ENCODE data around the gene DCHS1.
A peak's percentile ranks its signal among the peaks of the same experiment; 100 is the strongest.
"Not testable (repeated sequence)": the region's sequence is repeated elsewhere in the genome, so short reads cannot be mapped to it uniquely, and the experiment has no call there.

The DCHS1 gene, protein sequence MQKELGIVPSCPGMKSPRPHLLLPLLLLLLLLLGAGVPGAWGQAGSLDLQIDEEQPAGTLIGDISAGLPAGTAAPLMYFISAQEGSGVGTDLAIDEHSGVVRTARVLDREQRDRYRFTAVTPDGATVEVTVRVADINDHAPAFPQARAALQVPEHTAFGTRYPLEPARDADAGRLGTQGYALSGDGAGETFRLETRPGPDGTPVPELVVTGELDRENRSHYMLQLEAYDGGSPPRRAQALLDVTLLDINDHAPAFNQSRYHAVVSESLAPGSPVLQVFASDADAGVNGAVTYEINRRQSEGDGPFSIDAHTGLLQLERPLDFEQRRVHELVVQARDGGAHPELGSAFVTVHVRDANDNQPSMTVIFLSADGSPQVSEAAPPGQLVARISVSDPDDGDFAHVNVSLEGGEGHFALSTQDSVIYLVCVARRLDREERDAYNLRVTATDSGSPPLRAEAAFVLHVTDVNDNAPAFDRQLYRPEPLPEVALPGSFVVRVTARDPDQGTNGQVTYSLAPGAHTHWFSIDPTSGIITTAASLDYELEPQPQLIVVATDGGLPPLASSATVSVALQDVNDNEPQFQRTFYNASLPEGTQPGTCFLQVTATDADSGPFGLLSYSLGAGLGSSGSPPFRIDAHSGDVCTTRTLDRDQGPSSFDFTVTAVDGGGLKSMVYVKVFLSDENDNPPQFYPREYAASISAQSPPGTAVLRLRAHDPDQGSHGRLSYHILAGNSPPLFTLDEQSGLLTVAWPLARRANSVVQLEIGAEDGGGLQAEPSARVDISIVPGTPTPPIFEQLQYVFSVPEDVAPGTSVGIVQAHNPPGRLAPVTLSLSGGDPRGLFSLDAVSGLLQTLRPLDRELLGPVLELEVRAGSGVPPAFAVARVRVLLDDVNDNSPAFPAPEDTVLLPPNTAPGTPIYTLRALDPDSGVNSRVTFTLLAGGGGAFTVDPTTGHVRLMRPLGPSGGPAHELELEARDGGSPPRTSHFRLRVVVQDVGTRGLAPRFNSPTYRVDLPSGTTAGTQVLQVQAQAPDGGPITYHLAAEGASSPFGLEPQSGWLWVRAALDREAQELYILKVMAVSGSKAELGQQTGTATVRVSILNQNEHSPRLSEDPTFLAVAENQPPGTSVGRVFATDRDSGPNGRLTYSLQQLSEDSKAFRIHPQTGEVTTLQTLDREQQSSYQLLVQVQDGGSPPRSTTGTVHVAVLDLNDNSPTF (N-terminal part only)

DNA sequence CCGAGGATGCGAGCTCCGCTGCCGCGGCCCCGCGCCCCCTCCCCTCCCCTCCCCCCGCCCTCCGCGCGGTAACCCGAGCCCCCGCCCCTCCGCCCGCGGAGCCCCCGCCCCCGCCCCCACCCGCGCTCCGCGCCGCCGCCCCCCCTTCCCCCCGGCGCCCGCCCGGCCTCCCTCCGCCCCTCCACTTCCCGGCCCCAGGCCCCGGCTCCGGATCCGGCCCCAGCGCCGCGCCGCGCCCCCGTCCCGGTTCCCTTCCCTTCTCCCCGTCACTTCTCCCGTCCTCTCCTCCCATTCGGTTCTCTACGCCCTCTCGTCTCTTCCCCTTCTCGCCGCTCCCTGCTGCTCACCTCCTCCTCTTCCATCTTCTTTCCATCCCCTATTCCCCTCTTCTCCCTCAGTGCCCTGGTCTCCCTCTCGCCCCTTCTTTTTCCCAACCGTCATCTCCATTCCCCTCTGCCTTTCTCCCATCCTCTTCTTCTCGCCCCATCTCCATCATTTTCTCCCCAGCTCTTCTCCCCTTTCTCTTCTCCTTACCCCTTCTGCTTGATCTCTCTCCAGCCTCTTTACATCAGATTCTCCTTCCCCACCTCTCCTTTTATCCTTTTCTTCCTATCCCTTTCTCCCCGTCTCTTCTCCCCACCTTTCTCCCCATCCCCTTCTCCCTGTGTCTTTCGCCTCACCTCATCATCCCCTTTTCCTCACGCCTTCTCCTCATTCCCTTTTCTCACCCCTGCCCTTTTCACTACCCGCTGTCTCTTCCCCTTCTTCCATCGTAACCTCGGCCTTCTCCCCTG lies at the start of gene DCHS1:
TSS of gene DCHS1 (minus strand) at position 20 of the 794 bp plus-strand sequence. CDS start 14,196 bp downstream, outside the sequence.
- DNase-seq: peak; percentile 60

DNA sequence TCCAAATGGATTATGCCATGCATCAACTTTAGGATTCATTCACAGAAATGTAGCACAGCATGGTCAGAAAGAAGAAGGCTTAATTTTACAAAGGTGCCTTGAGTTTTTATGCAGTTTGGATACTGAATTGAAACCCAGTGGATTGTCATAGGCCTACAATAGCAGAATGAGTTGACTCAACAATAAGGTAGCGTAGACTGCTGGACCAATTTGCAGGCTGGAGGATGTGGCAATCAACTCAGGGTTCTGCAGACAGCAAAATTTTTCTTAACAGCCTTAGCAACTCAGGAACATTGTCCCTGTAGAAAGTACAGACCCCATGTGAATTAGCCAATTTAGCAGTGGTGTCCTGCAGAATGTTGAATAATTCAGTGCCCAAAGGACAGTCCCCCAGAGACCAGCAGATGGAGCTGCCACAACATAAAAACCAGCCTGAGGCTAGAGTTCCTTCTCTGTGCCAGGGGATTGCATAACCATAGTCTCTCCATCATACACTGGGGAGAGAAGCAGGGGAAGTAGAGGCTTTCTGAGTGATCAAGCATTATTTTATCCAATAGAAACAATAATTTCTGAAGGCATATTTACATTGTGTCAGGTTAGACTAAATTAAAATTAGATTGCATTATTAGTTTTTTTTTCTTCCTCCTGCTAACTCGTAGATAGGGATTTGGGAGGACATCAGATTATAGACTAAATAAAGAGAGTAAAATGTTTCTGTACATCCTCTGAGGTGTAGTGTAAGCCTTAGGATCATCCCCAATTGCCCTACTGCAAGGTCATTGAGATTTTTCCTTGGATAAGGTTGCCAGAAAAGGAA lies 47.8 kb upstream of the DCHS1 start:
- peak; percentile 27 for DNase-seq

DNA sequence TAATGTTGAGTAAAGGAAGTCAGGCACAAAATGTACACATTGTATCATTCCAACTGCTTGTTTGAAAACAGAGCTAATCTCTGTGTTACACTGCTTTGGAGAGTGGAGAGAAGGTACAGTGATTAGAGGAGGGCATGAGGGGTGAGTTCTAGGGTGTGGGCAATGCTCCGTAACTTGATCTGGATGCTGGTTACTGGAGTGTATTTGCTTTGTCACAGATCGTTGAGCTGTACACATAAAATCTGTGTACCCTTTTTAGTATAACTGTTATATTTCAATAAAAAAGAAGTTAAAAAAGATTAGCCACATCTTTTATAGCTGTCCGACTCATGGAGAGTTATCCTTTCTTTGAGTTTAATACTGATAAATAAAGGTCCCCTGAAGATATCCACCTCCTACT lies 46.3 kb upstream of the DCHS1 start:
- not testable (repeated sequence) for DNase-seq

DNA sequence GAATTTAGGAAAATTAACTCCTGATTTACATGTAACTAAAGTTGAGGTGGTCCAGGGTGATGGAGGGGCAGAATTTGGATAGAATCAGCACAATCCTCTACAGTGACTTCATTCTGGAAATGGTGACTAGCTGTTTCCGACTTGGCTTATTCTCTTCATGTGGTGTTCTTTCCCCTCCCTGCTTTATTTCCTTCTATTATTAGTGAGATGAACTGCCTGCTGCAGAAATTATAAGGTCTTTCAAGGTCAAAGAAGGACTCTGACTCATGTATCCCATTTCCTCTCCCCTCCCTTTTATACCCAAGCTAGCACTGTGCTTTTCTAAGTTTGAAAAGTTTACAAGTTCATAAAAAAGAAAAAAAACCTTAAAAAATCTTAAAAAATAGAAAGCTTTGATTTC lies 39.8 kb upstream of the DCHS1 start:
- no peak for DNase-seq

DNA sequence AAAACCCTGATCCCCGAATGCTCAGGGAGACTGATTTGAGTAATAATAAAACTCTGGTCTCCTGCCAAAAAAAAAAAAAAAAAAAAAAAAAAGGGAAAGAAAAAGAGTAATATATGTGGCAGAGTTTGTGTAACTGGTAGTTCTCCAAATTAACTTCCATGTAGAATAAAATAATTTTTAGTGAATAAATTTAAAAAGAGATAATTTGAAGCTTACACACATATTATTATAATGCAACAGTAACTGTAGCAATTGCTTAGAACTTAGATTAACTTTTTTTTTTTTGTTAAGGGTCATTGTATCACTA lies 38.6 kb upstream of the DCHS1 start:
- no peak for DNase-seq

DNA sequence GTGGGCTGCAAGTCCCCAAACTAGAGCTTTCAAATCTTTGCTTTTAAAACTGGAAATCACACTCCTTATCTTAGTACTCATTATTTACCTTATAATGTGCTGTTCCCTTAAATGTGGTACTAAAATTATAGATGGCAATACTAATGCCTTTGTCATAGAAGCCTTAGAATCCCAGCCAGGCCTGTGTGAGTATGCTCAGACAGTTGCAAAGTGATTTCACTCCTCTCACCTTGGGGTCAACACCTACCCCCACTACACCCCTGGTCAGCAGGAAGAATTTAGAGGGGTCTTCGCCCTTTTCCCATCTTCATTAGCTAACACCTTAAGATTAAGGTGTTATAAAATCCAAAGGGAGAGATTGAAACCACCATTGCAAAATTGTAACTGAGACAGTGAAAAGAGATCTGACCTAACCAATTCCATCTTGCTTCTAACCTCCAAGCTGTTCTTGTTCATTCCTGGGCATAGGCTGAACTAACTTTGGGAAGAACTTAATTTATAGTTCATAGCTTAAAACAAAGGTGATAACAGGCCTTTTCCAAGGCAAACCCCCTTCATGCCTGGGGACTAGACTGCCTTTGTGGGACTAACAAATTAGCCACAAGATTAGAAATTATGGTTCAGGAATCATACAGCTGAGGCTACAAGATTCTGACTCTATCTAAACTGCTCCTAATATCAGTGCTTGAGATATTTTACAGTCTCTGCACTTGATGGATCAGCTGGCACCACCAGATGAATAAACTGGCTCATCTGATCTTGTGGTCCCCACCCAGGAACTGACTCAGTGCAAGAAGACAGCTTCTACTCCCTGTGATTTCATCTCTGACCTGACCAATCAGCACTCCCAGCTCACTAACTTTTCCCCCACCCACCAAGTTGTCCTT lies 38.0 kb upstream of the DCHS1 start:
- no peak for DNase-seq

DNA sequence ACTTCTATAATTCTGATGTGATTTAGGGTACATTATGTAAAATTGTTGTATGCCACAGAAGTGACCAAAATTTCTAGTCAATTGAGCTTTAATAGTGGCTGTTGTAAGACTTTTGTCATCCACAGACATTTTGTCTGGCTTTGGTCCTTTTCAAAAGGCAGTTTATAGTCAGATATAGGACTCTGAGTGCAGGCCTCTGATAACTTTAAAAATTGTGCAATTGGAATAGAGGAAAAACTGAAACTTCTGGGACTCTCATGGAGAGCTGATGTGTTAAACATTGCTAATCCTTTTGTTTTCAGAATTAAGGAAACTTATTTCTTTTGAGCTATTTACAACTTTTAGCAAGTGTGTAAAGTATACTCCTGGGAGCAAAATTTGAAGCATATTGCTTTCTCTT lies 36.5 kb upstream of the DCHS1 start:
- no peak for DNase-seq

DNA sequence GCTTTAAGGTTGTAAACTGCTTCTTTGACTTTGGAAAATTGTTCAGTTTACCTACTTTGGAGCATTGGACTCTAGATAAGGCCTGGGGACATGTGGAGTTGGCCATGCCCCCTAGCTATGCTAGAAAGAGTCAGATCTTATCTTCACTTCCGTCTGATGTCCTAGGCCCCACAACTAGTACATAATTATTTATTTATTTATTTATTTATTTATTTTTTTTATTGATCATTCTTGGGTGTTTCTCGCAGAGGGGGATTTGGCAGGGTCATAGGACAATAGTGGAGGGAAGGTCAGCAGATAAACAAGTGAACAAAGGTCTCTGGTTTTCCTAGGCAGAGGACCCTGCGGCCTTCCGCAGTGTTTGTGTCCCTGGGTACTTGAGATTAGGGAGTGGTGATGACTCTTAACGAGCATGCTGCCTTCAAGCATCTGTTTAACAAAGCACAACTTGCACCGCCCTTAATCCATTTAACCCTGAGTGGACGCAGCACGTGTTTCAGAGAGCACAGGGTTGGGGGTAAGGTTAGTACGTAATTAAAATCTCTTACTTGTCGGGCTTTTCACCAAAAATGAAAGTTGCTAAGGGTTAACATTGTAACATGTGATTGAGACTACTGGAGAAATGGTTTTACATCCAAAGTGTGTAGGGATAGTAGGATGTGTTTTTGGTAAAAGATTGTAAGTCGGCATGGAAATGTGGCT lies 35.0 kb upstream of the DCHS1 start:
- DNase-seq: not testable (repeated sequence)

DNA sequence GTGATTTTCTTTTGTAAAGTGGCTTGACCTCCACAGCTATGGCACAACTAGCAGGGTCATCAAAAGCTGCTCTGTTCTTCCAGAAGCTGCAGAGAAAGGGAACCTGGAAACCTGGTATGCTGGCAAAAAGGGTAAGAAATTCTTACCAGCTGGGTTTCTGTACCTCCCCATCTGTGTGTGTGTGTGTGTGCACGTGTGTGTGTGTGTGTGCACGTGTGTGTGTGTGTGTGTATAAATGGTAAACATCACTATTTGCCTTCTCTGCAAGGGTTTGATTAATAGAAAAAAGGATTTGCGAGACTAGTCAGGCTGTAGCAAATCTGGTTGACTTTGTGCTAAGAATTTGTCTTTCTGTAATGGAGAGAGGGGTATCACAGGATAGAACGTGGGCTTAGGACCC lies 32.3 kb upstream of the DCHS1 start:
- DNase-seq: no peak

DNA sequence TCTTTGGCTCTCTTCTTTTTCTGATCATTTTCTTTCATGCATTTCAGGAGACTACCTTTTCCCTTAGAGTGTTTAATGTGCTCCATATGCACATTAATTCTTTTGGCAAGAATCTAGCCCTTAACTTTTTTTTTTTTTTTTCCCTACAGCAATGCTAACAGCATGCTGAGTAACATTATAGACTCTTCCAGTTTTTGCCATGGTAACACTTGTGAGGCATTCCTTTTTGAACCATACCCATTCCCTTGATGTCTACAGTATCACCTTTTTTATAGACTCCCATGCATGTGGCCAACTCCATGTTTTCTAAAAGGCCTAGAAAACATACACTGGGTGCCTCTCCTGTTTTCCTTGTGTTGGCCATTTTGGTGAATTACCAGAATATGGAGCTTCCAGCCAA lies 30.4 kb upstream of the DCHS1 start:
- DNase-seq: no peak

DNA sequence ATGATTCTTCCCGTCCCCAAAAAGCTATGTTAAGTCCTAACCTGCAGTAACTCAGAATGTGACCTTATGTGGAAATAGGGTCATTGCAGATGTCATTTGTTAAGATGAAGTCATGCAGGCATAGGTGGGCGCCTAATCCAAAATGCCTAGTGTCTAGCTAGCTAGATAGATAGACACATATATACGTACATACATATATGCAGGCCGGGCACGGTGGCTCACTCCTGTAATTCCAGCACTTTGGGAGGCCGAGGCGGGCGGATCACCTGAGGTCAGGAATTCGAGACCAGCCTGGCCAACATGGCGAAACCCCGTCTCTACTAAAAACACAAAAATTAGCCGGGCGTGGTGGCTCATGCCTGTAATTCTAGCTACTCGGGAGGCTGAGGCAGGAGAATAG lies 28.5 kb upstream of the DCHS1 start:
- DNase-seq: not testable (repeated sequence)

DNA sequence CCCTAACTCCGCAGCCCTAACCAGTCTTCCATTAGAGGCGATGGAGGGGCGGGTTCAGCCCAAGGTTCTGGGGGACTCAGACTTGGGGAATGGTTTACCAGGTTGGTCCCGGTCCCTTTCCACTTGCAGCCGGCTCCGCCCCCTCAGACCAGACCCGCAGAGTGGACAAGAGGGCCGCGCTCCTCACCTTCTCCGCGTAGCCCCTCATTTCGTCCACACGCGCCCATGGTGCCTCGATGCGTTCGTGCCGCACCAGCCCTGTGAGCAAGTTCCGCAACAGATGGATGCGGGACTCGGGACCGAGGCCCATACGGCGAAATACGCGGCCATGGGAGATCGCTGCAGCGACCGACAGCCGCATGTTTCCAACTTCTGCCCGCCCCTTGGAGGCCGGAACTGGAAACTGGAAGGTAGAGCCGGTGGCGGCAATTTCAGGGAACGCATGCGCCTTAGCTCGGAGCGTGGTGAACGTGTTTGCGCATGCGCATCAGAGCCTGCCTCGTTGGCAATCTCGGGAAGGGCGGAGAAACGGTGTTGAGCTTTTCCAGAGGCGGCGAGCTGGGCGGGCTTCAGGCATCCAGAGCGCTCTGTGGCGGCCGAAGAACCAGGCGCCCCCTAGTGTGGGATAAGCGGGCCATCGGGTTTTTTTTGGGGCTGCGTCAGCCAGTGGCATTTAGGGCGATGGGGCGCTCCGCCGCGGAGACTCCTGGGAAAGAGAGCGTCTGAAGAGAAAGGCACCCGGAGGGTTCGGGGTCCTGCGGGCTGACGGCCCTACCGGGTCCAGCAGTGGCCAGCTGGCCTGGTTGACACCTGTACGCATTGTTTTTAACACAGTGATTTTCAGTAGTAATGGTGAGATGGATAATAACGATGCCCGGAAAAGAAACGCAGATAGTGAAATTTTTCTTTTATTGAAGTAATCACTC lies 27.6 kb upstream of the DCHS1 start, which contains the start of gene MRPL17:
TSS of gene MRPL17 (minus strand) at position 405 of the 926 bp plus-strand sequence. CDS start at position 361, 44 bp downstream.
- peak; percentile 99 for DNase-seq

DNA sequence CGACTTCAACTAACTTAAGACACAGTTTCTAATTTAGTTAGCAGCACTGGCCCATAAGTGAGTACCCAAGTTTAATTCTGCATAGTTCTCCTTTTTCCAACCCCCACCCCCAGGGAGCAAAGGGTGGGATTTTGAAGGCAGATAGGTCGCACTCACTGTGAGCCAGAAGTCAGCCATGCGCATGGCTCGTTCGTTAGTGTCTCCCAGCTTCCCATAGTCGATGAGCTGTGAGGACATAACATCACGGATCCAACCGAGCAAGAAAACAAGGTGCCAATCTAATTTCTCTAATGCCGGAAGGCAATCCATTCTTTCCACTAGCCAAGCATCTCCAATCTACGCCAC lies 27.0 kb upstream of the DCHS1 start:
- no peak for DNase-seq

DNA sequence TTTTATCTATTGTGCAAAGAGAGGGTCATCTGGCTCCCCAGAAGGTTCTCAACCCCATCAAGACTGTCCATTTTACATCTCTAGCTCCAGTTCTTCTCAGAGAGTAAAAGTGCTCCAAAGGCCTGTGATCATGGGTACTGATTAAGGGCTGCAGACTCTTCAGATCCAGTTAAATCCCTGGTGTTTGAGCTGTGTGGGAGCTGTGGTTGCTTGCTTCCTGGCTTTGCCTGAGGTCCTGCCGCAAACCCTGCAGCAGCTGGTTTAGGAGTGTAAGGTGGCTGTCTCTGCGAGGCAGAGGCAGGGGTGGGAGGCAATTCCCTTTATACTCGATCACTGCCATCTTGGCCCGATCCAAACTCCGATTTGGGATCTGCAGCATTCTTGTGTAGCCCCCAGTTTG lies 26.3 kb upstream of the DCHS1 start:
- no peak for DNase-seq

DNA sequence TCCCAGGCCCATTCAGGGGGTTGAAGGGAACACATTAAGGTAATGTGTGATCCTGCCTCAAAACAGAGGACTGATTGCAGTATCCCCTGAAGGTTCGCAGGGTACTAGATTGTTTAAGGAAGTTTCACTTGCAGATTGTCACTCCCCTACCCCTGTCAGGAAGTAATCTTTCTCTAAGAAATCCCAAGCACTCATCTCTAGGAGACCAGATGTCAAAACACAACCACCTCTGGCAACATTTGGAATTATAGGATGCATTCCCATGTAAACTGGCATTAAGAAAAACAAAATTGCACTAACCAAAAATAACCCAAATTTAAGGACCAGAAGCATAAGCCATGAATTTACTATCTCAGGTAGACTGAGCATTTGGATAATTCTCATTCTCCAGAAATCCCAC lies 25.9 kb upstream of the DCHS1 start:
- no peak for DNase-seq

DNA sequence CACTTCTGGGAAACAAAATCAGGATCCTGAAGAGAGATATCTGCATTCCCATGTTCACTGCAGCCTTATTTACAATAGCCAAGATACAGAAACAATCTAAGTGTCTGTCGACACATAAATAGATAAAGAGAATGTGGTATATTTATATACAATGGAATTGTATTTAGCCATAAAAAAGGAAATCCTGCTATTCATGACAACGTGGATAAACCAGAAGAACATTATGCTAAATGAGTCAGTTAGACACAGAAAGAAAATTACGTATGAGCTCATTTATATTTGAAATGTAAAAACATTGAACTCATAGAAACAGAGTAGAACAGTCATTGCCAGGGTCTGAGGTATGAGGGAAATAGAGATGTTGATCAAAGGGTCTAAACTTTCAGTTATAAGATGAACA lies 21.4 kb upstream of the DCHS1 start:
- no peak for DNase-seq

DNA sequence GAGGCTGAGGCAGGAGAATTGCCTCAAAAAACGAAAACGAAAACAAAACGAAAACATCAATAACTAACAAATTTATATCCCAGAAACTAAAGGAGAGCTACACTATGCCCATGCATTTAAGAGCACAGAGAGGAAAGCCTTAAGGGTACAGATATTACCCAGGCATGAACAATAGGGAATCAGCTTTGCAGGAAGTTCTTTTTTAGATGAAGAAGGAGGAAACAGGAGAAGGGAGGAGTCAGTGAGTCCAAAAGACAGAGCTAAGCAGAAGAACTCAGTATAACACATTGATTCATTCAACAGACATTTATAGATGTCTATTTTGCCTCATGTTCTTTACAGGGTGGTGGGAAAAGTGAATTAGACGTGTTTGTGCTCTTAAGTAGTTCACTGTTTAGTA lies 19.3 kb upstream of the DCHS1 start:
- no peak for DNase-seq

DNA sequence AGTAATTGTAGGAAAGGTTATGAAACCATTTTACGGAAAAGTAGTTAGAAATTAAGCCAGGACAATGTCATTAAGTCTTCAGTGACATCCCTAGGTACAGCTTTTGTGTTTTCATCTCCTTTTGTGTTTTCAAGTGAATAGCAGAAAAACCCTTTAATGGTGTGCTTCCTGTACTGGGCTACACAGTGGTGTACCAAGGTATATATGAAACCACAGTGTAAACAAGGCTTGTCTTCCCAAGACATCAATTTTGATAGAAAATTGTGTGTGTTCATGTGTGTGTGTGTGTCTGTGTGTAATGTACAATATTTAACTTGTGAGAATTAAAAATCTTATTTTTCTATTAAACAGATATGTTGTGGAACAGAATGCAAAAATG lies 18.6 kb upstream of the DCHS1 start:
- no peak for DNase-seq
